T-helper 22 cell (primary cell): ENCODE results near the gene HOXB4.
A peak's percentile ranks its signal among the peaks of the same experiment; 100 is the strongest.
"Not testable (repeated sequence)": the region's sequence is repeated elsewhere in the genome, so short reads cannot be mapped to it uniquely, and the experiment has no call there.

Experiments used
- DNase-seq: peaks from one replicate; pipeline ENCODE4 v3.0.0-alpha.2; 2020; ENCODE audit warnings: low read depth

HOXB4 gene

DNA sequence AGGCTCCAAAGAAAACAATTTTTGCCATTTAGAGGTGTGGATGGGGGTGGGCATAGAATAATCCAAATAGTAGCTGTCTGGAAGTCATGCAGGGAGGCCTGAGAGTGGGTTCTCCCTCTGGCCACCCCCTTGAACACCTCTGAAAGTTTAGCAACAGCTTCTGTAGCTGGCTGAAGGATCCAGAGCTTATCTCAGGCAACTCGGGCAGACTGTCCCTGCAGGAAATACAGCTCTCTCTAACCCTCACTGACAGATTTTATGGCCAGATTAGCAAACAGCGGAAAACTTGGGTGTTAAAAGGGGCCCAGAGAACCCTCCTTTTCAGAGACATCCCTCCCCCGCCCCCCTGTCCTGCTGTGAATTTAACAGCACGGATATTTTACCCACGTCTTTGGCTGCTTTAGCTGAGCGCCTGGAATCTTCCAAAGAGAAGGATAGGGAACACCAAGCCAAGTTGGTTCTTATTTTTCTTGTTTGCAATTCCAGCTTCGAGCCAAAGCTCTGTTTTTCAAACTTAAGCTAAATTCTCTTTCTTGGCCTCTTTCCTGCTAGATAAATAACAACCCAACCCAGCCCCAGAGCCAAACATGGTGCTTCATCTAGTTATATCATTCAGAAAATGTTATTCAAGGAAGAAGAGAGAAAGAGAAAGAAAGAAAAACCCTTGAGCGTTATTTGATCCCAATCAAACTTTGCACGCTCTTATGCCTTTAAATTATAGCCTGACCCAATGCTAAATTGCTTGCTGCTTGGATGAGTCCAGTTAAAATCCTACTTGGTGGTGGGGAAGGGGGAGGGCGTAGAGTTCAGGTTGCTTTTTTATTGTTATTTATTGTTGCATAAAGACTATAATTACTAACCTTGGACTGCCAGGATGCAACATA is 31.0 kb downstream of the HOXB4 start:
- no peak for DNase-seq

DNA sequence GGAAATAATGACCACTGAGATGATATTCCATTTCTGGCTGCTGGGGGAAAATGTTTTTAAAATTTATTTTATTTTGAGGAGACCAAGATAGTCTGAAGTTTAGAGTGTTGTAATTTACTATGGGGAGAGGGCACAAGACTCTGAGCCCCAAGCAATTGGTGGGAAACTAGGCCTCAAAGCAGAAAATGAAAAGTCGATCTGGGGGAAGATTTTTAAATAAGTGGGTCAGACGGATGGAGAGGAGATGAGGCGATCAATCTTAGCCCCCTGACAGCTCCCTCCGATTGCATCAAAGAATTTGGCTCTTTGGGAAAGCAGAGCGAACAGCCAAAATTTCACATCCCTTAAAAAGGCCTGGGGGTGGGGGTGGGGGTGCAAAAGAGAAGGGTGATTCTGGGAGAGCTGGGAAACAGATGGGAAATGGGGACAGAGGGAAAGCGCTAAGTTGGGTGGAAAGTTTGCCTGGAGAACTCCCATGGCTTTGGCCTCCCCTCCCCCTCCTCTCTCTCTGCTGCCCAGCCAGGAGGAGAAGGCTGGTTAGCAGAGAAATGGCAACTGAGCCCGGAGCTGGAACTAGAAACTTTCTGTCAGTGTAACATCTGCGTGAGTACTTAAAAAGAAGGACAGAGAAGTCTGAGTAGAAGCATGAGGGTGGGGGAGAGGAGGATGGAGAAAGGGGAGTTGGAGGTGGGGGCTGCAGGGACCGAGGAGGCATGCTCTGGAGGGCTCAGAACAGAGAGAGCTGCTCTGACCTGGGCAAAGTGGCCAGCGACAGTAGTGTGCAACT is 31.8 kb downstream of the HOXB4 start:
- DNase-seq = no peak

DNA sequence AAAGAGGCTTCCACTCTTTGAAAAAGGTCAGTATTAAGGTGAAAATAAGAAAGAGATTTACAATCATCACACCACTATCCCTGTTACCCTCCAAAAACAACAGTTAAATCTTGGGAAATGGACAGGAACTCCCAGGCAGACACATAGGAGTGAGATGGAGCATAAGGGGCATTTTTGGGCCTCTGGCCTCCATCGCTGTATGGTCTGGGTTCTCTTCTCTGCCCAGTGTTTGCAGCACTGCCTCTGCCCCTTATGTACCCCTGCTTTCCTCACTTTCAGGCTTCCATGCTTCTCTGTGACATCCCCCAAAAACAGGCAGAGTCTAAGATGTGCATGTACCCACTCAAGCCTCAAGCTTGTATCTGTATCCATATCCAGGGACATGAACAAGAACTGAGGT is 32.6 kb downstream of the HOXB4 start:
- no peak for DNase-seq

DNA sequence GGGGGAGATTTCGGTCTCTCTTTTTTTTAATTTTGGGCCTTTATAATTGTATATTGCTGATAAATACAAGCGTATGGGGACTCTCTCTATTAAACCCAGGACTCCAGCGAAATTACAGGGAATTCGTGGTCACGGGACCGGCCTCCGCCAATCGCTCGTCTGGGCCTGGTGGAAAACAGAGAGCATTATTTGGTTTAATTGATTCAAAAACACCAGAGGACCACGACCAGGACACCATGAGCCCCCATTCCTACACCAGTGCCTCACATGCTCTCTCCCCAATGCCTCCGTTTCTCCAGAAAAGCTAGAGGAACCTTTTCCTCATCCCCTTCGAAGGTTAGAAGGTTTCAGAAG is 33.2 kb downstream of the HOXB4 start, which contains the start of gene HOXB2:
TSS of gene HOXB2 (minus strand) at position 88 of the 354 bp plus-strand sequence. CDS start 198 bp downstream, outside the sequence.
- DNase-seq = no peak

DNA sequence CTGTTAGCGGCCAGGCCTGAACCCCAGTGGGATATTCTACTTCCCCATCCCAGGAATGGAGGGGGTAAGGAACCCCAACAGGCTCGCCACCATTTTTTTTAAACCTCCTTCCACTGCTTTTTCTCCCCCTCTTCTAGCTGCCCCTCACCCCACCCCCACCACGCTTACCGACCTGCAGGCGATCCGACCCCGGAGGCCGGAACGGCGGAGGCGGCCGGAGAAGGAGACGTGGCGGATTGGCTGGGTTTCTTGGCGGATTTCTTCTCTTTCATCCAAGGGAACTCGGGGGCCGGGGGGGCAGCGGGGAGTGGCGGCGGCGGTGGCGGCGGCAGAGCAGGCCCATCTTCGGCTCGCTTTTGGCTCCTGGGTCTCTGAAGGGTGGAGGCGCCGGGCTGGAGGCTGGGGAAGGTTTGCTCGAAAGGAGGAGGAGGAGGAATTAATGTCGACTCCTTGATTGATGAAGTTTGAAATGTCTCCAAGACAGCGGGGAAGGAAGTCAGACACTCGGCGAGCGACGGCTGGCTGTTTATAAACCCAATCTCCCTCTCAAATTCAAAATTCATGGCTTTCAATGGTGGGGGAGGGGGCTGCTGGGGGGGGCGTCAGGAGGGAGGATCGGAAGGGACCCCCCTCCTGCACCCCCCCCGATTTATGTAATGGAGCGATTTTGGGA is 33.7 kb downstream of the HOXB4 start:
- peak; percentile 43 for DNase-seq

DNA sequence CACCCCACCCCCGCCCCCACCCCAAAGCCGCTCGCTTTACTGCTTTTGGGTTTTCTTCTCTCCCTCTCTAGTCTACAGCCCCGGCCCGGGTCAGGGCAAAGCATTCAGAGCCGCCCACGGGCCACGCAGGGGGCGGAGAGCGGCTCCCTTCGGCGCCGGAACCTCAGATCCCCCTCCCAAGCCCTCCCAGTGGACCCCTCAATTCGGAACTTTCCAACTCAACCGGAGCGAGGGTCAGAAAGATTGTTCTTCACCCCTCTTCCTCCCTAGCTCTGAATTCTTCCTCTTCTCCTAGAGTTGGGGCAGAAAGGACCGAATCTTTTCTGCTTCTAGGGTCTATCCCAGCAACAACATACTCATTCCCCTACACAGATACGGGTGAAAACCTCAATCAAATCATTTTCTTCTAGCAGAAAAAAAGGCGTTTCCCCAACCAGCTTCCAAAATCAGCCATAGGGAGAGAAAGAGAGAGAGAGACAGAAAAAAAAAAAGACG is 34.2 kb downstream of the HOXB4 start:
- DNase-seq = no peak

DNA sequence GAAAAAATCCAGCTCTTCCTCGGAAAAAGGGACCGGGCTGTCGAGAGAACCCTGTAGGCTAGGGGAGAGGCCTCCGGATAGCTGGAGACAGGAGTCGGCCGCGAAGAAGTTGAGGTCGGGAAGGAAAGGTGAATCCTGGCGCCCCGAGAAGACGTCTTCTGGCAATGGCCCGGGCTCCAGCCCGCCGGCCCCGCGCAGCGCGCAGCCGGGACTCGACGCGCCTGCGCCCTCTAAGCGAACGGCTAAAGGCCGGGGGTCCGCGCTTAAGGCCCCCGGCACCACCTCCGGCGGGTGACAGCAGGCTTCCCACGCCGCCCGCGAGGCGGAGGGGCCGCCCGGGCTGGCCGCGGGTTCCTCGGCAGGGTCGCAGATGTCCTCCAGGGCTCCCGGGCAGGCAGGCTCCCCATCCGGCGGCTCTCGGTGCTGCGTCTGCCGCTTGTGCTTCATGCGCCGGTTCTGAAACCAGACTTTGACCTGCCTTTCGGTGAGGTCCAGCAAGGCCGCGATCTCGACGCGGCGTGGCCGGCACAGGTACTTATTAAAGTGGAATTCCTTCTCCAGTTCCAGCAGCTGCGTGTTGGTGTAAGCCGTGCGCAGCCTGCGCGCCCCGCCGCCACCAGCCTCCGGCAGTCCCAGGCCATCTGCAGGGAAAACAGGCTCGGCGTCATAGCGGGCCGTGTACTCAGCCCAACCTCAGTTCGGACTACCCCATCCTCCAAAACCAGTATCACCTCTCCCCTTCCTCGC is 34.9 kb downstream of the HOXB4 start:
- no peak for DNase-seq

DNA sequence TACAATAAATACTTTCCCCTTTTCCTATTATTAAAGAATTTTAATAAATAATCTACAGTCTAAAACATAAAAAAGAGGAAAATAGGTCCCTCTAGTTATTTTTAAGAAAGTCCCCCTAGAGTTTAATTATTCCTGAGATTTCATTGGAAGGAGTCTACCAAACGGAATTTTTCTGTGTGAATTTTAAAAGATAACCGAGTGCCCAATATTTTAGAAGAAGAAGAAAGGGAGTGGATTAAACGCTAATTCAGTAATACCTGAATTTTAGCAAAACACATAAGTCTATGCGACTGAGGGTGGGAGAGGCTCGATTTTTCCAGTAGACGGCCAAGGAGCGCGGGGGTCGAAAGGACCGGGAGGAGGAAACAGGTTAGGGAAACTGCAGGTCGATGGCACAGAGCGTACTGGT is 35.4 kb downstream of the HOXB4 start:
- no peak for DNase-seq

DNA sequence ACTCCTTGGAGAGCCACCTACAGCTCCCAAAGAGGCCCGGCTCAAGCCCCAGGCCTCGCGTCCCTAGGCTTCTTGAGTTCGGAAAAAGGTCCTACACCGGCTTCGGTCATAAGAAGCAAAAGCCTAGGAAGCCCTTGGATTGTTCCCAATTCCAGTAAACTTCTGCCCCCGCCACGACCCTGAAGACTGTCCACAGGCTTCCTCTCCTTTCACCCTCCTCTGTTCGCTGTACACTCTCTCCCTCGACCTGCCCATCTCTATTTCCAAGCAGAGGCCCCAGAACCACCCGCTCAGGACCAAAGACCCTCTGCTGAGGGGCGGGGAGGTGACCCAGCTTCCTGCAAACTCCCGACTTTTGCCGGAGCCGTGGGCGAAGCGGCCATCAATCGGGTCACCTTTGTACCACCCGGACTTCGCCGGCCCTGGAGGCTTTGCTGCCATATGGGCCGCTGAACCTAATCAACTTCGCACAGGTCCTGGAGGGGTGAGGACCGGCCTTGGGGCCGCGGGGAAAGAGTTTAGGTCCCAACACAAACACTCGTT is 36.0 kb downstream of the HOXB4 start:
- no peak for DNase-seq

DNA sequence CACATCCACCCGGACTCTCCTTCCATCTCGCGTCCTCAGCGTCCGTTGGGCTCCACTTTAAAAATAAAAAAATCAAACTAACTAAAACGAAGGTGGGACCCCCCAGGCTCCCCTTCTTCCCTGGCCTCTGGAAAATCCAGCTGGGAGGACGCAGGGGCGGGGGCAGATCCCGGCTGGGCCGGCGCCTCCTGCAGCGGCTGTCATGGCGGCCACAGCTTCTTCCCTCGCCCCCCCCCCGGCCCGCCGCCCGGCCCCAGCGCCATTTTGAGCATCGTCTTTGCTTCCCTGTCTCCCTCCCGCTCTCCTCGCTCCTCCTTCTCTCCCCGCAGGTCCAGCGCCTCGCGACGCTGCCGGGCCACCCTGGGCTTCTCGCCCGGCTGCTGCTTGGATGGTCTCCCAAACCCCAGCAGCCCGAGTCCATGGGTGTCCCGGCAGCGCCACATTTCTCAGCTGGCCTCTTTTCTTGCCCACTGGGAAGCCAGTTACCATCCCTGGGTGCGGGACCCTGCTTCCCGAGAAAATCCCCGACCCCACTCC is 36.5 kb downstream of the HOXB4 start:
- DNase-seq = no peak

DNA sequence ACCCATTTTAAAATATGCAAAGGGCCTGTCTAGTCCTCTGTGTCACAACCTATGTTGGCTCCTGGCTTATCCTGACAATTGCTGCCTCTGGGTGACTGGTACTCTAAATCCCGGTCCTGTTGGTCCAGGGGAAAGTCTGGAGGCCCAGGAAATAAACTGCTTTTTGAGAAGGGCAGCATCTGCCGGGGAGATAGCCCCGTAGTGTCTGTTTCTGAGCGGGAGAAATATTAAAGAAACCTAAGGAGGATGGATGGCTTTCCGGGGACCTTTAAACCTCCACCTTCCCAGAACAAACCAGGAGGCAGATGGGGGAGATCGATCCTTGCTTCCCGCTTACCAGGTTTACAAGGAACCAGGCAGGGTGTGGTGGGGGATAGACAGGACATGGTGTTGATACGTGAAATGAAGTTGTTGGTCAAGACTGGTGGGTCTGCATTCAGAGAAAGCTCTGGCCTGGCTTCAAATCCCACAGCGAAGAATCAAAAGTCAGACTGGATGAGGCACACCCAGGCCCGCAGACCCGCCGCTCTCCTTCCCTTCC is 37.0 kb downstream of the HOXB4 start:
- no peak for DNase-seq

DNA sequence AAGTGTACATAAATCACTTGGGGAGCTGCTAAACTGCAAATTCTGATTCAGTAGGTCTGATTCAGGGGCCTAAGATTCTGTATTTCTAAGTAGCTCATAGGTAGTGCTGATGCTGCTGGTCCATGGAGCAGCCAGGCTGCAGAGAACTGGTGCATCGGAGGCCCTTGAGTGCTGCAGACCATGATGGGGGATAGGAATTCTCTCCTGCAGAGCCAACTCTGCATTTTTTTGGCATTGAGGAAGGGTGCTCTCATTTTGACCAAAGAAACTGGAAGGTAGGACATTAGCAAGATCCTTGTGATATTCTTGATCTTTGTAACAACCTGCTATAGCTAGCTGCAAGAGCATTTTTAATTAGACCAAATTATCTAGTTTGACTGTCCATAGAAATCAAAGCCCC is 37.9 kb downstream of the HOXB4 start:
- no peak for DNase-seq

DNA sequence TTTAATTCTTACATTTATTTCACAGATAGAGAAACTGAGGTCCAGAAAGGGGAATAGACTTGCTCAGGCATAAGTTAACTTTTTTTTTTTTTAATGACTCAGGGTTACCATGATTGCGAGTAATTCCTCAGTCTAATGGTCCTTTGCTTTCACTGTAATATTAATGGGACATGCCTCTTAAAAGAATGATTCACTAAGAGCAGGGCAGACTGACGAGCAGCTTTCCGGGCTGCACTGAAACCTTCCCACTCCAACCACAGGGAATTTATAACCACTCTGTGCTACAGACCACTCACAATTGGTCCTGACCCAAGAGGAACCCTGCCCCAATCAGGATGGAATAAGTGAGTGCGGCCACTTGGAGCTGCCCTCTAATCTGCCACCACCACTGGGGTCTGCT is 39.0 kb downstream of the HOXB4 start:
- DNase-seq = no peak

DNA sequence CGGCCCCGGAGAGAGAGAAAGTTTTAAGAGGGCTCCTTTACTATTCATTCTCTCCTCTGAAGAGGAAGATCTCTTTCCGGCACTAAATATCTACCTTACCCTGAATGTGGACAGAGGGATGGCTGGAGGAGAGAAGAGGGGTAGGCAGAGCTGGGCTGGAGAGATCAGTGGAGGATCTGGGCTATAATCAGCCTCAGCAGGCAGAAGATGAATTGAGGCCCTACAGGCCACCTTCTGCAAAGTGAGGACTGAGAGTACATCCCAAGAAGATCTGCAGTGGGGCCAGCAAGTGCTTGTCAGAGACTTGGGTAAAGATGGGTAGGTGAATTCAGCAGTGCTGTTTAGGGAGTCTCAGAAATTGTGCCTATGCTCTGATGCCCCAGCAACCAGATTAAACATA is 40.8 kb downstream of the HOXB4 start:
- no peak for DNase-seq

DNA sequence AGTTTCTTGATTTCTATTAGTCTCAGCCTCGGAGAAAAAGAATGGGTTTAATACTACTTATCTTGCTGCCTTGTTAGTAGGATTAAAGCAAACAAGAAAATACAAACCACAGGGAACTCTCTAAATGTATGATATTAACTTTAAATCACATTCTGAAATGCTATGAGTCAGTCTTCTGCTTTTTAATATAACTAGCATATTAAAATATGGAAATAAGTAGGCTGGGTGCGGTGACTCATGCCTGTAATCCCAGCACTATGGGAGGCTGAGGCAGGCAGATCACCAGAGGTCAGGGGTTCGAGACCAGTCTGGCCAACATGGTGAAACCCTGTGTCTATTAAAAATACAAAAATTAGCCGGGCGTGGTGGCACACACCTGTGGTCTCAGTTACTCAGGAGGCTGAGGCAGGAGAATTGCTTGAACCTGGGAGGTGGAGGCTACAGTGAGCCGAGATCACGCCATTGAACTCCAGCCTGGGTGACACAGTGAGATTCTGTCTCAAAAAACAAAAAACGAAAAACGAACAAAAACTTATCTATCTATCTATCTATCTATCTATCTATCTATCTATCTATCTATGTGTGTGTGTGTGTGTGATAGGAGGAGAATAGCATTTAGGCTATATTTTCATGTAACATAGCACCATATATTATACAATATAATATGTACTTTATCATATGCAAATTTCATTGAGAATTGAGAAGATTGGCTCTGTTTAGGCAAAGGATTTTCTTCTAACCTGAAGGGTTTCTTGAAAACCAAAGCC is 42.2 kb downstream of the HOXB4 start:
- DNase-seq = not testable (repeated sequence)

DNA sequence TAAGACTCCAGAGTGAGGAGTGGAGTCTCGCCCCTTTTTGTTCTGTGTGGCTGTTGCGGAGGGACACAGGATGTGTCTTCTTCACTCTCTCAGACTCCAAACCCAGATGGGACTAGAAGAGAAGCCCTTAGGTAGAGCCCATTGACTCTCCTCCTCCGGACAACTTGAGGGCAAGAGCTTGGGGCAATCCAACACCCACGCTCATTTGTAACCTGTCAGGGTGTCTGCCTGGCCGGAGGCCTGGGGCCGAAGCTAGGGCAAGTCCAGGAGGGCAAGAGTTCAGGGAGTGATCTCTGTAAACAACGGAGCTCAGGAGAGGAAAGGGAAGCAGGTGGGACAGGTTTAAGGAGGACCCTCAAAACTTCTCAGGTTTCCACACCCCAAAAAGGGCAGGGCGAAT is 45.9 kb downstream of the HOXB4 start:
- no peak for DNase-seq

DNA sequence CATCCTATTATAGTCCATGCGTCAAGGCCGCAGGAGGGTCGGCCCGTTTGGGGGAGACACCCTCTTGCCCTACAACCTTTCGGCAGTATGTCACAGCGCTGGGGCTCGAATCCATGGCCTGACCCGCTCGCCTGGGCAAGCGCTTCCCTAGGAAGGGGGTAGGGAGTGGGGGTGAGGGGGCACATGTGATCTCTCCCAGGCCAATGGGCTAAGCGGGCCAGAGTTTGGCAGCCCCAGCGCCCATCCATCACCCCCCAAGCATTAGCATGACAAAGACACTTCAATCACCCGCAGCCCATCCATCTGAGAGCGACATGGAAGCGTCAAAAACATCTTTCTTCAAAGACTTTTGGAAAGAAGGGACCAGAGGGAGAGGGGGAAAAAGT is 47.3 kb downstream of the HOXB4 start, which contains the start of gene HOXB1:
TSS of gene HOXB1 (minus strand) at position 125 of the 386 bp plus-strand sequence. CDS start at position 18, 107 bp downstream.
- no peak for DNase-seq

DNA sequence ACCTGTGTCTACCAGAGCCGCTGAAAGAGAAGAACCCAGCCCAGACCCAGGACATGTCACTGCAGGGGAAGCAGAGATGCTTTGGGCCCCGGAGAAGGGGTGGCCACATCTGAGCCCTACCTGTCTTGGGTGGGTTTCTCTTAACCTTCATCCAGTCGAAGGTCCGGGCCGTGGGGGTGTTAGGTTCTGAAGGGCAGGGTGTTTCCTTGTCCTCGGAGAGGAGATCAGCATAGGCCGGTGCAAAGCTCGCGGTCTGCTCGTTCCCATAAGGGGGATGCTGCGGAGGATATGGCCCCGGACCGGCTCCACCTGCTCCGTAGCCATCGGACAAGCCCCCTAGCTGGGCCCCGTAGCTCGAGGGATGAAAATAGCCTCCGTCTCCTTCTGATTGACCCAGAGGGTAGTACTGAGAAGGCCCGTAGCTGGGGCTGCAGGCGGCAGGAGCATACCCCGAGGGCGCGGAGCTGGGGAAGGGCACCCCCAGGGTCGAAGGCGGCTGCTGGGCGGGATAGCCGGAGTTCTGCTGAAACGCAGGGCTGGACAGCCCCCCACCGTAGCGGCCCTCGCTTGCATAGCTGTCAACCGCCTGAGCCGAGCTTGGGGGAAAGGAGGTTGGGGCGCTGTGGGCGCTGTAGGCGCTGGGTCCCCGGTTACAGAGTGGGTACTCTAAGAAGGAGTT is 47.8 kb downstream of the HOXB4 start:
- no peak for DNase-seq

DNA sequence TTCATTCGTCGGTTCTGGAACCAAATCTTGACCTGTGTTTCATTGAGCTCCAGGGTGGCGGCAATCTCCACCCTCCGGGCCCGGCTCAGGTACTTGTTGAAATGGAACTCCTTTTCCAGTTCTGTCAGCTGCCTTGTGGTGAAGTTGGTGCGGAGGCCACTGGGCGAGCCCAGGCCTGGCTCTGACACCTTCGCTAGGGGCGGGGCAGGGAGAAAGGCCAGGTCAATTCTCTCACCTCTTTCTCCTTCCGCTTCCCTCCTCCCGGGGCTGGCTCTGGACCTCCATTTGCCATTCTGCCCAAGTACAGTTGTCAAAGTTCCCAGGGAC is 48.5 kb downstream of the HOXB4 start:
- DNase-seq = no peak
